MCF 10A (cell line): ENCODE data around the gene URGCP. TPM values are rescaled to one million over a fixed set of nuclear protein-coding genes. Genes with fewer than 3 reads are reported as not detected.
A peak's percentile ranks its signal among the peaks of the same experiment; 100 is the strongest.

Experiments used
- BruUV-seq: library from RNA; stranded (reverse); fragments of 400-500 nt; replicated peaks from 2 replicates; lab custom pipeline; 2021; lab: Mats Ljungman, UMichigan
- CTCF ChIA-PET: fragments of 300-600 bp; sonication (Branson Sonifier 250); formaldehyde crosslinking; extraction: SDS; loops from one replicate; lab custom pipeline; 2021; ENCODE audit warnings: antibody characterized with exemption, inconsistent platforms; lab: Yijun Ruan, JAX
- POLR2A ChIA-PET: fragments of 300-600, 350-650 bp; sonication (Branson Sonifier 250); formaldehyde crosslinking; extraction: SDS; loops from one replicate; lab custom pipeline; 2020; ENCODE audit warnings: antibody characterized with exemption, inconsistent platforms; lab: Yijun Ruan, JAX
- DNase-seq: peaks from one replicate; pipeline ENCODE4 v3.0.0-alpha.2; 2018; ENCODE audit not compliant: unreplicated experiment
- H3K27ac Mint-ChIP-seq: one replicate; pipeline ENCODE4 v1.8.0; 2022; ENCODE audit warnings: mild to moderate bottlenecking, low read depth, mixed read lengths; ENCODE audit not compliant: unreplicated experiment
- H3K27me3 Mint-ChIP-seq: one replicate; pipeline ENCODE4 v1.8.0; 2022; ENCODE audit warnings: mixed read lengths; ENCODE audit not compliant: insufficient read depth, unreplicated experiment
- H3K36me3 Mint-ChIP-seq: one replicate; pipeline ENCODE4 v1.8.0; 2022; ENCODE audit warnings: mild to moderate bottlenecking, moderate library complexity, mixed read lengths; ENCODE audit not compliant: insufficient read depth, unreplicated experiment
- H3K4me1 Mint-ChIP-seq: one replicate; pipeline ENCODE4 v1.8.0; 2022; ENCODE audit warnings: mixed read lengths; ENCODE audit not compliant: insufficient read depth, unreplicated experiment
- H3K4me3 Mint-ChIP-seq: one replicate; pipeline ENCODE4 v1.8.0; 2022; ENCODE audit warnings: mild to moderate bottlenecking, moderate library complexity, mixed read lengths; ENCODE audit not compliant: unreplicated experiment
- H3K9me3 Mint-ChIP-seq: one replicate; pipeline ENCODE4 v1.8.0; 2022; ENCODE audit warnings: mixed read lengths; ENCODE audit not compliant: unreplicated experiment
- intact Hi-C: fragments of 100-400 bp; cut with micrococcal nuclease; formaldehyde crosslinking; loops from 2 replicates; pipeline ENCODE4 v1.14.1; 2022
- total RNA-seq: library from RNA; stranded (reverse); gene quantifications from 2 replicates; pipeline ENCODE4 v1.2.3, GENCODE V29; 2022
- TF ChIP-seq, protein P1 (sequence below): fragments of 200-600 bp; IDR thresholded peaks from one replicate; pipeline ENCODE4 v1.8.0; 2022; ENCODE audit warnings: antibody characterized with exemption, mild to moderate bottlenecking; ENCODE audit not compliant: unreplicated experiment

URGCP gene
- total RNA-seq, 1 experiment from 2014 or later = 37.2 TPM

DNA sequence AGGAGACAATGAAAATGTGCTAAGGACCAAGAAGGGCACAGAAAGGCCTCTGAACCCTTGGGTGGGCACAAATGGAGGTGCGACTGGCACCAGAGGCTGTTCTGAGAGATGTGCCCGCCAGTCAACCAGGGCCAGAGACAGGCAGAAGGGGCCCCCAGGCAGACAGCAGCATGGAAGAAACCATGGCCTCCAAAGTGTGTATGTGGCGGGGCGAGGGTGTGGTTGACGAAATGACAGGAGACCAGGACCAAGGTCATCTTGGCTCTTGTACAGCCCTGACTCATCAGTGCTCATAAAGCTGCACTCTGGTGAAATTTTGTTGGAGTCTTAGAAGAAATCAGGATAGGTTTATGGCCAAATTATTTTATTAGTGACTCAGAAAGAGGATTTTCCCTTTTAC is 33.1 kb downstream of the URGCP start:
- POLR2A ChIA-PET = interaction anchor here (0.6 to 2.5 kb wide), 18 partner anchors 9 to 300 kb away, joined by 3 to 12 read pairs (median 6); partner anchors contain the start of genes COA1, STK17A, UBE2D4 and URGCP
- H3K36me3 Mint-ChIP-seq = peaks cover 37% of the 10 kb centered on the region
- H3K4me1 Mint-ChIP-seq = peaks cover 41% of the 10 kb centered on the region
- no TSS peak for BruUV-seq
- no peaks in the 10 kb centered on the region for H3K9me3 Mint-ChIP-seq
- H3K27me3 Mint-ChIP-seq = no peaks in the 10 kb centered on the region
- TF ChIP-seq, protein P1, sequence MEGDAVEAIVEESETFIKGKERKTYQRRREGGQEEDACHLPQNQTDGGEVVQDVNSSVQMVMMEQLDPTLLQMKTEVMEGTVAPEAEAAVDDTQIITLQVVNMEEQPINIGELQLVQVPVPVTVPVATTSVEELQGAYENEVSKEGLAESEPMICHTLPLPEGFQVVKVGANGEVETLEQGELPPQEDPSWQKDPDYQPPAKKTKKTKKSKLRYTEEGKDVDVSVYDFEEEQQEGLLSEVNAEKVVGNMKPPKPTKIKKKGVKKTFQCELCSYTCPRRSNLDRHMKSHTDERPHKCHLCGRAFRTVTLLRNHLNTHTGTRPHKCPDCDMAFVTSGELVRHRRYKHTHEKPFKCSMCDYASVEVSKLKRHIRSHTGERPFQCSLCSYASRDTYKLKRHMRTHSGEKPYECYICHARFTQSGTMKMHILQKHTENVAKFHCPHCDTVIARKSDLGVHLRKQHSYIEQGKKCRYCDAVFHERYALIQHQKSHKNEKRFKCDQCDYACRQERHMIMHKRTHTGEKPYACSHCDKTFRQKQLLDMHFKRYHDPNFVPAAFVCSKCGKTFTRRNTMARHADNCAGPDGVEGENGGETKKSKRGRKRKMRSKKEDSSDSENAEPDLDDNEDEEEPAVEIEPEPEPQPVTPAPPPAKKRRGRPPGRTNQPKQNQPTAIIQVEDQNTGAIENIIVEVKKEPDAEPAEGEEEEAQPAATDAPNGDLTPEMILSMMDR = no peak
- peak; percentile 89 for DNase-seq
- peak overlapping the region; percentile 43 for H3K4me3 Mint-ChIP-seq
- CTCF ChIA-PET = interaction anchor here (0.8 to 1.6 kb wide), 3 partner anchors 35 to 213 kb away, joined by 3 to 8 read pairs (median 3); no protein-coding TSS in a partner anchor
- intact Hi-C loops = loop anchor here (1.0 kb wide), 2 partner anchors 32 to 53 kb away; partner anchors contain the start of gene UBE2D4
- H3K27ac Mint-ChIP-seq = peak overlapping the region; percentile 90

DNA sequence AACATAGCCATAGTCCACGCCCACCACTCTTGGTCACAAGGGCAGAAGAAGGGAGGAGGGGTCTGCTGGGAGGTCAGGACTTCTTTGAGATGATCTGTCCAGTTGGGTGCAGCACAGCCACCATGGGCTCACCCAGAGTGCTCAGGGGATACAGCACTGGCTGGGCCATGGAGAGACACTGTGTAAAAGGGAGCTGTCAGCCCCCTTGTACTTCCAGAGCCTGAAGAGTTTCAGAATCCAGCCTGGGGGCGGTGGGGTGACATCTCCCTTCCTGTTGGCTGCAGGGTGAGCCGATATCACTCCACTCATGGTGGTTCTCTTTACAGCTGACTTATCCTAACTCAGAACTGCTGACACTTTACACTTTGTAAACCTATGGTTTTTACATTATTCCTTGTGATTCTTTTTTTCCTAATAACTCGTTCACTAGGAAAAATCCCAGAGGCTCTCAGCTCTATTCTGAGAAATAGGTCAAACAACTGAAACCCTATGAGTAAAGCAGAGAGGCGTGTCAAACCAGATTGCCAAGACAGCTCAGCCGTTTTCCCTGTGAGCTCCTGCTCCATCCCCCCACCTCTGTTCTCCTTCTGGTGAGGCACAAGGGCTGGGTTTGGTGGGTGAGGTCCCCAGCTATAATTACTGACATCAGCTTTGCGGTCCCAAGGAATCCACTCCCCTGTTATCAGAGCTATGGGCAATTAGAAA is 33.8 kb downstream of the URGCP start:
- intact Hi-C loops = loop anchor here (1.0 kb wide), 2 partner anchors 33 to 54 kb away; partner anchors contain the start of gene UBE2D4
- peak overlapping the region; percentile 43 for H3K4me3 Mint-ChIP-seq

DNA sequence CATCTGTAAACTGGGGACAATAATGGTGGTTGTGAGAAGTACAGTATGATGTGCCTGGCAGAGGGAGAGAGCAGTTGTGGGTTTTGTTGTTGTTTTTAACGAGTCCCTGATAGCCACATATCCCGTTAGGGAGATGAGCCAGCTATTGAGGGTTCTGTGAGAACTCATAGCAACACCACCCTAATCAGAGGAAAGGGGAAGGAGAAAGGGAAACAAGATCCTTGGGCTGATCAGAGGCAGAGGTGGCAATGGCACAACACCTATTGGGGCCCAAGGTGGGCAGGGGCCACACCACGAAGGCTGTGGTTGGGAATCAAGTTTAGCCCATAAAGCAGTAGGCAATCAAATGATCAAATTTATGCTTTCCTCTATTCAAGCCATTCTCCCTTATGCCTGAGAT is 35.3 kb downstream of the URGCP start:
- H3K9me3 Mint-ChIP-seq = no peaks in the 10 kb centered on the region
- peaks cover 32% of the 10 kb centered on the region for H3K36me3 Mint-ChIP-seq
- no TSS peak for BruUV-seq
- POLR2A ChIA-PET = interaction anchor here (0.6 kb wide), 1 partner anchor 69 kb away, joined by 3 read pairs; no protein-coding TSS in a partner anchor
- intact Hi-C loops = no loop called here
- peaks cover 41% of the 10 kb centered on the region for H3K4me1 Mint-ChIP-seq
- no peak for DNase-seq
- TF ChIP-seq, protein P1 = no peak
- no peaks in the 10 kb centered on the region for H3K27me3 Mint-ChIP-seq
- CTCF ChIA-PET = no interaction called here
- H3K27ac Mint-ChIP-seq = peak overlapping the region; percentile 99
- no peak overlapping the region for H3K4me3 Mint-ChIP-seq

More for the DNA sequence above, 33.8 kb downstream of the URGCP start:
- ChIA-PET CTCF (interaction anchor here (0.6 to 1.6 kb wide), 4 partner anchors 34 to 212 kb away, joined by 3 to 8 read pairs (median 3); no protein-coding TSS in a partner anchor), POLR2A (interaction anchor here (0.6 to 2.5 kb wide), 21 partner anchors 10 to 1882 kb away, joined by 3 to 12 read pairs (median 4); partner anchors contain the start of genes COA1, UBE2D4 and URGCP)
- BruUV-seq = no TSS peak
- H3K4me1 Mint-ChIP-seq = peaks cover 41% of the 10 kb centered on the region
- TF ChIP-seq, protein P1 = no peak
- H3K27me3 Mint-ChIP-seq = no peaks in the 10 kb centered on the region
- peak; percentile 84 for DNase-seq
- H3K27ac Mint-ChIP-seq = peak overlapping the region; percentile 90
- no peaks in the 10 kb centered on the region for H3K9me3 Mint-ChIP-seq
- peaks cover 32% of the 10 kb centered on the region for H3K36me3 Mint-ChIP-seq

DNA sequence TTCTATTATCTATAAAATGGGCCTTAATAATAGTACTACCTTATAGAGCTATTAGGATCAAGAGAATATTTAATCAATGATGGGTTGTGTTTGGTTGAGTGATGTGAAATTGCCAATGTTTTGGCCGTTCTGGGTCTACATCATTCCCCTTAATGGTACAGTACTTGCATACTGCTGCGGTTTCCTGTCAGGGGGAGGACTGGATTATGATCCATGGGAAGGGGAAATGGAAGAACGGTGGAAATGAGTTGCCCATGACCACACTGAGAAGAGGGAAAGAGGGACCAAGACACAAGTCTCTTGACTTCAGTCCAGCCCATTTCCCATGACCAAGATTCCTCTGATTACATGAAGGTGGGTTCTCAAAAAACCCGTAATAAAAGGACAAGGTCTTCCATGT is 36.1 kb downstream of the URGCP start:
- BruUV-seq = no TSS peak
- POLR2A ChIA-PET = interaction anchor here (1.1 to 1.6 kb wide), 5 partner anchors 27 to 393 kb away, joined by 3 to 4 read pairs (median 3); no protein-coding TSS in a partner anchor
- H3K36me3 Mint-ChIP-seq = peaks cover 32% of the 10 kb centered on the region
- H3K27ac Mint-ChIP-seq = peak overlapping the region; percentile 99
- TF ChIP-seq, protein P1 = no peak
- peaks cover 40% of the 10 kb centered on the region for H3K4me1 Mint-ChIP-seq
- no peak for DNase-seq
- peak overlapping the region; percentile 91 for H3K4me3 Mint-ChIP-seq
- intact Hi-C loops = no loop called here
- no peaks in the 10 kb centered on the region for H3K27me3 Mint-ChIP-seq
- H3K9me3 Mint-ChIP-seq = no peaks in the 10 kb centered on the region
- CTCF ChIA-PET = interaction anchor here (0.7 kb wide), 1 partner anchor 26 kb away, joined by 3 read pairs; no protein-coding TSS in a partner anchor
